Measurements from ENCODE around the gene CFAP99. TPM values are rescaled to one million over a fixed set of nuclear protein-coding genes. Genes with fewer than 3 reads are reported as not detected.

Gene CFAP99
- total and polyA plus RNA-seq, 8 donors = 0.41 to 2.6 (median 1.4) TPM

DNA sequence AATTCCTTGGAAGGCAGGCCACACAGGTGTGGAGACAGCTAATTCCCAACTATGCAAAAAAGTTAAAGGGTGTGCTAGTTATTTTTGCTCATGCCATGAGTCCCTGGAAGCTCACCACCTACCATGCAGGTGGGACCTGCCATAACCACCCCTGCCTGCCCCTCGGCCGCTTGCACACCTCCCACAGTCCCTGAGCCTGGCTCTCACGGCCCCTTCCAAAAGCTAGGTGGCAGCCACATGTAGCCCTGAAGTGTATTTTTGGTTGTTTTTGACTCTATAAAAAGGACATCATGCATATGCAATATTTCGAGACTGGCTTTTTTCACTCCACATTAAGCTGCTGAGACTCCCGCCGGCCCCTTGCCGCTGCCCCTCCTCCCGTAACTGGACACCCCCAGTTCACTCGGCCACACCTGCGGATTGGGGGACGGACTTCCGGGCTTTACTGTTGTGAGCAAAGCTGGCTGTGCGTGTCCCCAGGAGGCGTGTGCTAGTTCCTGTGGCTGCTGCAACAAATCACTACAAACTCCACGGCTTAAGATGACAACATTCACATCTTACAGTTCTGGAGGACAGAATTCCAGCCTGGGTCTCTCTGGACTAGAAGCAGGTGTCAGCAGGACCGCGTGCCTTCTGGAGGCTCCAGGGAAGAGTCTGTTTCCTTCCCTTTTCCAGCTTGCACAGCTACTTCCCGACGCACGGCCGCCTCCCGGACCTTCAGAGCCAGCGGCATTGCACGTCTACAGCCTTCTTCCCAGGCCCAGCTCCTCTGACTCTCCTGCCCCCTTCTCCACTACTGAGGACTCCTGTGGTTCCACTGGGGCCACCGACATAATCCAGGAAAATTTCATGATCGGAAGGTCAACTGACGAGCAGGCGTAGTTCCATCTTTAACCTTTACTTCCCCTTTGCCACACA is 25.1 kb upstream of the CFAP99 start:
- H3K4me1 ChIP-seq = peaks cover 5 to 6% of the 10 kb centered on the region in 2 donors
- H3K9me3 ChIP-seq = no peaks in the 10 kb centered on the region
- ATAC-seq (peak; percentile 86), DNase-seq (peak in 1 of 4 donors; percentile 63)
- peaks cover 0 to 57% of the 10 kb centered on the region in 2 donors for H3K27me3 ChIP-seq
- H3K4me3 ChIP-seq = no peak overlapping the region
- H3K36me3 ChIP-seq = no peaks in the 10 kb centered on the region
- TF ChIP-seq, protein P1, sequence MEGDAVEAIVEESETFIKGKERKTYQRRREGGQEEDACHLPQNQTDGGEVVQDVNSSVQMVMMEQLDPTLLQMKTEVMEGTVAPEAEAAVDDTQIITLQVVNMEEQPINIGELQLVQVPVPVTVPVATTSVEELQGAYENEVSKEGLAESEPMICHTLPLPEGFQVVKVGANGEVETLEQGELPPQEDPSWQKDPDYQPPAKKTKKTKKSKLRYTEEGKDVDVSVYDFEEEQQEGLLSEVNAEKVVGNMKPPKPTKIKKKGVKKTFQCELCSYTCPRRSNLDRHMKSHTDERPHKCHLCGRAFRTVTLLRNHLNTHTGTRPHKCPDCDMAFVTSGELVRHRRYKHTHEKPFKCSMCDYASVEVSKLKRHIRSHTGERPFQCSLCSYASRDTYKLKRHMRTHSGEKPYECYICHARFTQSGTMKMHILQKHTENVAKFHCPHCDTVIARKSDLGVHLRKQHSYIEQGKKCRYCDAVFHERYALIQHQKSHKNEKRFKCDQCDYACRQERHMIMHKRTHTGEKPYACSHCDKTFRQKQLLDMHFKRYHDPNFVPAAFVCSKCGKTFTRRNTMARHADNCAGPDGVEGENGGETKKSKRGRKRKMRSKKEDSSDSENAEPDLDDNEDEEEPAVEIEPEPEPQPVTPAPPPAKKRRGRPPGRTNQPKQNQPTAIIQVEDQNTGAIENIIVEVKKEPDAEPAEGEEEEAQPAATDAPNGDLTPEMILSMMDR (IDR thresholded peaks at IDR 0.05) = no peak
- intact Hi-C loops (cut with DNase I) = no loop called here
- H3K27ac ChIP-seq = no peak overlapping the region

DNA sequence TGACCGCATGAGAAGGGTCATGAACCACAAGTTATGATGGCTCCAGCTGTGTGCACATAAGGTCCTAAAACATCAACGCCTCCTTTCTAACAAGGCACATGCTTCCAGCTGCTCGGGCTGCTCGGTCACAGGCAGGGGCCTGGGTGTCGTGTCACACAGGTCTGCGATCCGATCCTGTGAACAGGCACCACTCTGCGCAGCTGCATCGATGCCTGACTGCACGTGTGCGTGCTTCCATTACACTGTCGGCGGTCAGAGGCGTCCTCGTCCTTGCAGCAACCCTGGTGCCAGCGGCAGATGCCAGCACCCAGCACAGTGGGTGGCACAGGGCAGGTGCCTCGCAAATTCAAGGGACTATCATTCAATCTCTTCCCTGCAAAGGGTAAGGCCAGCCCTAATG is 24.2 kb upstream of the CFAP99 start:
- Histone ChIP-seq H3K27ac (no peak overlapping the region), H3K4me3 (no peak overlapping the region), H3K4me1 (peaks cover 5 to 6% of the 10 kb centered on the region in 2 donors), H3K27me3 (peaks cover 0 to 53% of the 10 kb centered on the region in 2 donors), H3K9me3 (no peaks in the 10 kb centered on the region), H3K36me3 (no peaks in the 10 kb centered on the region)
- intact Hi-C loops (cut with DNase I) = no loop called here
- DNase-seq = peak in 1 of 4 donors; percentile 57
- ATAC-seq = no peak
- TF ChIP-seq, protein P1 (IDR thresholded peaks at IDR 0.05) = no peak

DNA sequence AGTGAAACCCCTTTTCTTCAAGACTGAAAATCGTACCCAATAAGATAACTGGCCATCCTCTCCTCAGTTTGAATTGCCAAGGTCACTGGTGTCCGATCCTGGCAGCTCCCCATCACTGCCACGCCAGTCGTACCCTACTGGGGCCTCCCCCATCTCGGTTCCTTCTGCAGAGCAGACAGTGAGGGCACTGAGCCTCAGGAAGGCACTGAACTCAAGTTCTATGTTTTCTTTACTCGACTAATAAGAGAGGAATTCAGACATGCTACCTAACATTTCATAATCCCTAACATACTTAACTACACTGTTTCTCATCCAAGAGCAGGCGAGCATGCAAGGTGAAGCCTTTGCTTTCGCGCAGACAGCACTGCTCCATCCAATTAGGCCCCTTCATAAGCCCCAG is 23.7 kb upstream of the CFAP99 start:
- no peaks in the 10 kb centered on the region for H3K36me3 ChIP-seq
- TF ChIP-seq, protein P1 (IDR thresholded peaks at IDR 0.05) = no peak
- no peak for ATAC-seq
- intact Hi-C loops (cut with DNase I) = no loop called here
- H3K4me1 ChIP-seq = peaks cover 5 to 6% of the 10 kb centered on the region in 2 donors
- DNase-seq = peak in 1 of 4 donors; percentile 17
- H3K27me3 ChIP-seq = peaks cover 0 to 48% of the 10 kb centered on the region in 2 donors
- no peak overlapping the region for H3K27ac ChIP-seq
- H3K9me3 ChIP-seq = no peaks in the 10 kb centered on the region
- H3K4me3 ChIP-seq = no peak overlapping the region

DNA sequence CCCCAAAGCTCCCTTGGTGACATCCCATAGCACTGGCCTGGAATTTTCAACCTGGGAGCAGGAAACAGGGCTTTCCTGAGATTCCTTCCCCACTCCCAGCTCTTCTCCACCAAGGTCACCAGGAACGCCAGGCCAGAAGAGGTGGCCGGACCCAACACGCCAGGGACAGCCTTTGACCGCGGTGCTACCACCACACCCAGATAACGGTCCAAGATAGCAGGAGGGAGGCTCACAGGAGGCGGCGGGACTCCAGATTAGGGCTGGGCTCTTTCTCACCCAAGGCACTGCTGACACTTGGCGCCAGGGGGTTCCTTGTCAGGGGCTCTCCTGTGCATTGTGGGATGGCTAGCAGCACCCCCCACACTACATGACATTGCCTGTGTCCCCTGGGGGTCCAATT is 23.2 kb upstream of the CFAP99 start:
- ATAC-seq = no peak
- no peak for DNase-seq

More for the DNA sequence above, 23.2 kb upstream of the CFAP99 start:
- Histone ChIP-seq H3K36me3 (no peaks in the 10 kb centered on the region), H3K4me3 (no peak overlapping the region), H3K4me1 (peaks cover 5 to 6% of the 10 kb centered on the region in 2 donors), H3K27me3 (peaks cover 0 to 42% of the 10 kb centered on the region in 2 donors), H3K9me3 (no peaks in the 10 kb centered on the region), H3K27ac (no peak overlapping the region)
- intact Hi-C loops (cut with DNase I) = no loop called here
- TF ChIP-seq, protein P1 (IDR thresholded peaks at IDR 0.05) = no peak
